Lower lobe of right lung (tissue), 2 donors: ENCODE data around the gene CACNG6. TPM values are rescaled to one million over a fixed set of nuclear protein-coding genes. Genes with fewer than 3 reads are reported as not detected.

ENCODE experiments used
- ATAC-seq, 2 donors: fragments of 200-7000 bp; cut with Tn5 transposase; one replicate each; pipeline ENCODE4 v1.9.1; 2020 to 2022; ENCODE audit warnings: mild to moderate bottlenecking in 2 of 2, moderate library complexity in 2 of 2
- DNase-seq: peaks from one replicate; pipeline ENCODE4 v3.0.0-alpha.2; 2020
- H3K27ac ChIP-seq: fragments of 200-600 bp; one replicate; pipeline ENCODE4 v1.8.0; 2022
- H3K27me3 ChIP-seq: fragments of 200-600 bp; one replicate; pipeline ENCODE4 v1.8.0; 2022; ENCODE audit warnings: low read depth
- H3K36me3 ChIP-seq: fragments of 200-600 bp; one replicate; pipeline ENCODE4 v1.8.0; 2022; ENCODE audit warnings: mild to moderate bottlenecking
- H3K4me1 ChIP-seq: fragments of 200-600 bp; one replicate; pipeline ENCODE4 v1.8.0; 2022
- H3K4me3 ChIP-seq: fragments of 200-600 bp; one replicate; pipeline ENCODE4 v1.8.0; 2022; ENCODE audit warnings: mild to moderate bottlenecking
- H3K9me3 ChIP-seq: fragments of 200-600 bp; one replicate; pipeline ENCODE4 v1.8.0; 2022
- intact Hi-C: fragments of 100-400 bp; cut with DNase I; formaldehyde crosslinking; loops from one replicate; pipeline ENCODE4 v1.11.0; 2022
- total RNA-seq: library from RNA; stranded (reverse); fragmentation: NEBNext Ultra II Directional; extraction: Animal tissue kit (Norgen Biotek cat#: 25700); gene quantifications from one replicate; pipeline ENCODE4 v1.2.1, GENCODE V29; 2021
- TF ChIP-seq, protein P1 (sequence below): fragments of 200-600 bp; IDR thresholded peaks from one replicate; pipeline ENCODE4 v1.8.0; 2022; ENCODE audit warnings: antibody characterized with exemption, mild to moderate bottlenecking
- donor health status: DM: no; HTN: yes; CAD: no; lungs with severe emphysema.

CACNG6 gene
- total RNA-seq, 1 donor from 2014 or later: 2.2 TPM

- ATAC-seq: peak in 1 of 2 donors; percentile 8
- no peak for DNase-seq
- intact Hi-C loops: no loop called here
- peaks cover 17% of the 10 kb centered on the region for H3K4me1 ChIP-seq
- no peak overlapping the region for H3K27ac ChIP-seq
- TF ChIP-seq, protein P1, sequence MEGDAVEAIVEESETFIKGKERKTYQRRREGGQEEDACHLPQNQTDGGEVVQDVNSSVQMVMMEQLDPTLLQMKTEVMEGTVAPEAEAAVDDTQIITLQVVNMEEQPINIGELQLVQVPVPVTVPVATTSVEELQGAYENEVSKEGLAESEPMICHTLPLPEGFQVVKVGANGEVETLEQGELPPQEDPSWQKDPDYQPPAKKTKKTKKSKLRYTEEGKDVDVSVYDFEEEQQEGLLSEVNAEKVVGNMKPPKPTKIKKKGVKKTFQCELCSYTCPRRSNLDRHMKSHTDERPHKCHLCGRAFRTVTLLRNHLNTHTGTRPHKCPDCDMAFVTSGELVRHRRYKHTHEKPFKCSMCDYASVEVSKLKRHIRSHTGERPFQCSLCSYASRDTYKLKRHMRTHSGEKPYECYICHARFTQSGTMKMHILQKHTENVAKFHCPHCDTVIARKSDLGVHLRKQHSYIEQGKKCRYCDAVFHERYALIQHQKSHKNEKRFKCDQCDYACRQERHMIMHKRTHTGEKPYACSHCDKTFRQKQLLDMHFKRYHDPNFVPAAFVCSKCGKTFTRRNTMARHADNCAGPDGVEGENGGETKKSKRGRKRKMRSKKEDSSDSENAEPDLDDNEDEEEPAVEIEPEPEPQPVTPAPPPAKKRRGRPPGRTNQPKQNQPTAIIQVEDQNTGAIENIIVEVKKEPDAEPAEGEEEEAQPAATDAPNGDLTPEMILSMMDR: no peak
- peaks cover 69% of the 10 kb centered on the region for H3K27me3 ChIP-seq
- H3K4me3 ChIP-seq: peak overlapping the region; percentile 35
- H3K9me3 ChIP-seq: no peaks in the 10 kb centered on the region
- no peaks in the 10 kb centered on the region for H3K36me3 ChIP-seq
Measured at GRCh38 chr19:53980539-53981375, 10.7 kb upstream of the CACNG6 start.

DNA sequence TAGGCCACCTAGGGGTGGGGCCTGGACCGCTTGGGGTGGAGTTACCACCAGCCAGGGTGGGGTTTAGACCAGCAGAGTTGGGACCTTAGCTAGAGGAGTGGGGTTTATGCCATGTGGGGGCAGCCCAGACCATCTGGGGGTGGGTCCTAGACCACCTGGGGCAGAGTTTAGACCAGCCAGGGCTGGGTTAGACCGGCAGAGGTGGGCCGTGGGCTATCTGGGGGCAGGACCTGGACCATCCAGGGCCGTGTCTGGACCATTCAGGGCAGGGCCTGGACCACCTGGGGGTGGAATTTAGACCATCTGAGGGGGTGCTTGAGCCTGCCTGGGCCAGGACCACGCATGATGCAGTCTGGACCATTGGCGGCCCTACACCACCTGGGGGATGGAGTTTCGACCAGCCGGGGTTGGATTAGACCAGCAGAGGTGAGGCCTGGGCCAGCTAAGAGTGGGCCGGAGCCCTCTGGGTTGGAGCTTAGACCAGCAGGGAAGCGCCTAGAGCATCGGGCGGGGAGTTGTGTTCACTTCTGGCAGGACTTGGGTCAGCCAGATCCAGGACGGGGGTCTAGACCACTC is 10.0 kb upstream of the CACNG6 start:
- H3K27me3 ChIP-seq: peaks cover 62% of the 10 kb centered on the region
- TF ChIP-seq, protein P1: no peak

DNA sequence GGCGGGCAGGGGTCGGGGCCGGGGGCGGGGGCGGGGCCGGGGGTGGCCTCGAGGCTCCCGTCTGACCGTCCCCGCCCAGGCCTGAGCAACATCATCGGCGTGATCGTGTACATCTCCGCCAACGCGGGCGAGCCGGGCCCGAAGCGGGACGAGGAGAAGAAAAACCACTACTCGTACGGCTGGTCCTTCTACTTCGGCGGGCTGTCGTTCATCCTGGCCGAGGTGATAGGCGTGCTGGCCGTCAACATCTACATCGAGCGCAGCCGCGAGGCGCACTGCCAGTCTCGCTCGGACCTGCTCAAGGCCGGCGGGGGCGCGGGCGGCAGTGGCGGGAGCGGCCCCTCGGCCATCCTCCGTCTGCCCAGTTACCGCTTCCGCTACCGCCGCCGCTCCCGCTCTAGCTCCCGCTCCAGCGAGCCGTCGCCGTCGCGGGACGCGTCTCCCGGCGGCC is 9.4 kb upstream of the CACNG6 start:
- no peak for ATAC-seq
- Histone ChIP-seq H3K9me3 (no peaks in the 10 kb centered on the region), H3K27ac (no peak overlapping the region), H3K4me1 (peaks cover 17% of the 10 kb centered on the region), H3K27me3 (peaks cover 58% of the 10 kb centered on the region), H3K36me3 (no peaks in the 10 kb centered on the region), H3K4me3 (peak overlapping the region; percentile 39)
- TF ChIP-seq, protein P1: no peak
- intact Hi-C loops: no loop called here
- no peak for DNase-seq

More for the DNA sequence above, 10.0 kb upstream of the CACNG6 start:
- Histone ChIP-seq H3K36me3 (no peaks in the 10 kb centered on the region), H3K9me3 (no peaks in the 10 kb centered on the region), H3K4me1 (peaks cover 17% of the 10 kb centered on the region), H3K27ac (no peak overlapping the region), H3K4me3 (no peak overlapping the region)
- ATAC-seq (no peak), DNase-seq (no peak)
- intact Hi-C loops: no loop called here

DNA sequence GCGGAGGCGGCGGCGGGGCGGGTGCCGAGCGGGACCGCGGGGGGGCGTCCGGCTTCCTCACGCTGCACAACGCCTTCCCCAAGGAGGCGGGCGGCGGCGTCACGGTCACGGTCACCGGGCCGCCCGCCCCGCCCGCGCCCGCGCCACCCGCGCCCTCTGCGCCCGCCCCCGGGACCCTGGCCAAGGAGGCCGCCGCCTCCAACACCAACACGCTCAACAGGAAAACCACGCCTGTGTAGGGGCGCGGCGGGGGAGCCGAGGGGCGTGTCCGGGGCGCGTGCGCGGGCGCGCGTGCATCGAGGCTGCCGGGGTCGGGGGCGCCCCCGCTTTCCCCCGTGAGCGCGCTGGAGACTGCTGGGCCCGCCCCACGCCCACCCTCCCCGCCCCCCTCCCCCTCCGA is 8.8 kb upstream of the CACNG6 start:
- Histone ChIP-seq H3K9me3 (no peaks in the 10 kb centered on the region), H3K27me3 (peaks cover 57% of the 10 kb centered on the region), H3K36me3 (no peaks in the 10 kb centered on the region), H3K4me3 (peak overlapping the region; percentile 28), H3K4me1 (peaks cover 15% of the 10 kb centered on the region), H3K27ac (no peak overlapping the region)
- DNase-seq: peak; percentile 55
- intact Hi-C loops: no loop called here
- TF ChIP-seq, protein P1: no peak
- ATAC-seq: no peak

DNA sequence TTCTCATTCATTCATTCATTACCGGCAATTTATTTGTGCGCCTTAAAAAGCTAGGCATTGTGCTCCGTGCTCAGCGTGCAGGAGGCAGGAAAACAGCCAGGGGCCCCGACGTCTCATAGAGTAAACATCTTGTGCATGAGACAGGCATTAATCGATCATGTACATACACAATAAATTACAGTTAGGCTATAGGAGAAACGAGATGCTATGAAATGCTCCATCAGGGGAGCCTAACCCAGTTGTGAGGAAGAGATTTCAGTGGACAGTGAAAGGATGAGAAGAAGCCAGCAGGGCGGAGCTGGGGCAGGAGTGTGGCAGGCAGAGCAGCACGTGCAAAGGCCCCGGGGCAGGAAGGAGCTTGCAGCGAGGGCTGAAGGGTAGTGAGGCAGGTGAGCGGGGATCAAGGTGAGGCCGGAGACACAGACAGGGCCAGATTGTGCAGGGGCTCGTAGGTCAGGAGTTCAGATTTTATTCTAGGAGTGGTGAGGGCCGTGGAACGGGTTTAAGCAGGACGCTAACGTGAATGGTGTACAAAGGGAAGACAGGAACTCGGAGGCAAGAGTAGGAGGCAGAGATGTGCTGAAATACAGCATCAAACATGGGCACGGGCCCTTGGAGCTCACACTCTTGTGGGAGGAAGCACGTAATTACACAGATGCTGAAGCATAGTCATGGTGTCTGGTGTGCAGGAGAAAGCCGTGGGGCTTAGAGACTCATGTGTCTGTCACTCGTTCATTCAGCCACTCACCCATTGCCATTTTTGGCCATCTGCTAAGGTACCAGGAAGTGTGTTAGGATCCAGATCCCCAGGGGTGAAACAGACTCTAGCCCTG is 7.8 kb upstream of the CACNG6 start:
- intact Hi-C loops: no loop called here
- no peak for ATAC-seq
- no peaks in the 10 kb centered on the region for H3K36me3 ChIP-seq
- TF ChIP-seq, protein P1: no peak
- peaks cover 6% of the 10 kb centered on the region for H3K4me1 ChIP-seq
- no peaks in the 10 kb centered on the region for H3K9me3 ChIP-seq
- no peak overlapping the region for H3K4me3 ChIP-seq
- no peak overlapping the region for H3K27ac ChIP-seq
- H3K27me3 ChIP-seq: peaks cover 47% of the 10 kb centered on the region
- no peak for DNase-seq
